Measurements from ENCODE around the gene A2ML1.

A2ML1 gene

DNA sequence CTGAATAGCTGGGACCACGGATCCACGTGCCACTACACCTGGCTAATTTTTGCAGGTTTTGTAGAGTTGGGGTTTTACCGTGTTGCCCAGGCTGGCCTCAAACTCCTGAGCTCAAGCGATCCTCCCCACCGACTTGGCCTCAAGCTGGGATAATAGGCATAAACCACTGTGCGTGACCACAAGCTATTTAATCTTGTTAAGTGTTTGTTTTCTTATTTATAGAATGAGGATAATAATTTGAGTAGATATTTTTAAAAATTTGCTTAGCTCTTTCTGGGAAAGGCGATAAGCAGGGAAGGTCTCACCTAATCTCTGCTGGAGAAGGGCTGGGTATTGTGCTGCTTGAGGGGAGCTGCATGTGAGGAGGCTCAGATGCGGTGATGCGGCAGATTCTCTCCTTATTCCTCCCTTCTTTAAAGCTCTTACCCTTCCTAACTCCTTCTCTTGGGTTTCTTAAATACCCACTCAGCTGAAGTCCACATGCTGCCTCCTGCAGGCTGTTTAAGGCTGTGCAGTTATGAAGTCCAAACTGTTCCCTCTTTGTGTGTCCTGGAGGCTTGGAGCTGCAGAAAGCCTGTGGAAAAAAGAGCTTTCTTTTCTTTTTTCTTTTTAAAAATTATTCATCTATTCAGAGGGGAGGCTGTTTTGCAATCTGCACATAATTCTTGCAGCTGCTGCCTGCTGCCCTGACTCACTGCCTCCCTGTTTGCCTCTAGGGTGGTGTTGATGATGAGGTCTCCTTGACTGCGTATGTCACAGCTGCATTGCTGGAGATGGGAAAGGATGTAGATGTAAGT is 37.9 kb downstream of the A2ML1 start:
- no peaks in the 10 kb centered on the region for H3K9me3 ChIP-seq (ENCODE audit: control insufficient read depth, low read depth, low read length)
- H3K27ac ChIP-seq (ENCODE audit: low read length): no peak overlapping the region
- H3K4me1 ChIP-seq (ENCODE audit: control insufficient read depth, low read depth, low read length): no peaks in the 10 kb centered on the region
- H3K9ac ChIP-seq (ENCODE audit: low read length): no peak overlapping the region
- no peaks in the 10 kb centered on the region for H3K27me3 ChIP-seq (ENCODE audit: control insufficient read depth, insufficient read depth, low read length)
- H3K36me3 ChIP-seq (ENCODE audit: control insufficient read depth, low read depth, low read length): no peaks in the 10 kb centered on the region
- H3K4me3 ChIP-seq (ENCODE audit: low read length): no peak overlapping the region

DNA sequence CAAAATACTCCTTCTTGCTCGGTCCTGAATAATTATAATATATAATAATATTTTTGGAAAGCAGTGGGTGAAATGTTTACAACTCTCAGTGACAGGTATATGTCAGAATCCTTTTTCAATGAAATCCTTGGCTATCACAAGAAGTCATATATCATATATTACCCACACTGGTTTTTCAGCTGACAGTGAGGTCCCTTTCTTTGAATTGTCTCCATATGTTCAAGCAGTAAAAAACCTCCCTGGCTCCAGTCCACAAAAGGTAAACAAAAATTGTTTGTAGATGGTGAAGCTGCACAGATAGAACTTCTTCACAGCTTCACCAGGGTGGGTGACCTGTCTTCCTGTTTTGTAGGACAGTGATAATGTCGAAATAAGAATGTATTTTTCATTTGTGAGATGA is 44.0 kb downstream of the A2ML1 start:
- Histone ChIP-seq H3K9ac (ENCODE audit: low read length) (no peak overlapping the region), H3K27me3 (ENCODE audit: control insufficient read depth, insufficient read depth, low read length) (no peaks in the 10 kb centered on the region), H3K36me3 (ENCODE audit: control insufficient read depth, low read depth, low read length) (no peaks in the 10 kb centered on the region), H3K27ac (ENCODE audit: low read length) (no peak overlapping the region), H3K9me3 (ENCODE audit: control insufficient read depth, low read depth, low read length) (no peaks in the 10 kb centered on the region), H3K4me3 (ENCODE audit: low read length) (no peak overlapping the region), H3K4me1 (ENCODE audit: control insufficient read depth, low read depth, low read length) (no peaks in the 10 kb centered on the region)

DNA sequence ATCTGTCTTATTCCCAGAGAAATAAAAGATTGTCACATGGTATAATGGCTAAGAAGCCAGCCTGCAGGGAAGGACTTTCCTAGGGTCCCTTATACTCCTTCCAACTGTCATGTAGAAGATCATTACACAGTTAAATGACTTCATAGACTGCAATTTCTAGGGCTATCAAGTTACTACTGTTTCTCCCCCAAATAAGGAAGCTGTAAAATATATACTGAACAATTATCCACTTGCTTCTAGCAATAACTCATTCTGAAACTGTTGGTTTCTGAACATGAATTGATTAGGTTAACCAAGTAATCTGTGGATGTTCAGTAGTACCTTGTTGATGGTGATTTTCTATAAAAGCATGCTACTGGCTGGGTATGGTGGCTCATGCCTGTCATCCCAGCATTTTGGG is 44.6 kb downstream of the A2ML1 start:
- no peaks in the 10 kb centered on the region for H3K9me3 ChIP-seq (ENCODE audit: control insufficient read depth, low read depth, low read length)
- H3K27ac ChIP-seq (ENCODE audit: low read length): no peak overlapping the region
- H3K36me3 ChIP-seq (ENCODE audit: control insufficient read depth, low read depth, low read length): no peaks in the 10 kb centered on the region
- no peak overlapping the region for H3K4me3 ChIP-seq (ENCODE audit: low read length)
- H3K27me3 ChIP-seq (ENCODE audit: control insufficient read depth, insufficient read depth, low read length): no peaks in the 10 kb centered on the region
- no peak overlapping the region for H3K9ac ChIP-seq (ENCODE audit: low read length)
- no peaks in the 10 kb centered on the region for H3K4me1 ChIP-seq (ENCODE audit: control insufficient read depth, low read depth, low read length)

DNA sequence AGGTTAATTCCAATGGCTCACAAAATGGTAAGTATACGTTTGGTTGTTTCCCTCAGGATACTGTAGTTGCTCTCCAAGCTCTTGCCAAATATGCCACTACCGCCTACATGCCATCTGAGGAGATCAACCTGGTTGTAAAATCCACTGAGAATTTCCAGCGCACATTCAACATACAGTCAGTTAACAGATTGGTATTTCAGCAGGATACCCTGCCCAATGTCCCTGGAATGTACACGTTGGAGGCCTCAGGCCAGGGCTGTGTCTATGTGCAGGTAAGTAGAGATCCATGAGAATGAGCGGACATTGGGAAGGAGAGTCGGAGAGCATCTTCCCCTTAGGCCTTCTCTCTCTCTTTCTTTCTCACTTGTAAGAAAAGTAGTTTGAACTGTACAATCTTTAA is 45.4 kb downstream of the A2ML1 start:
- Histone ChIP-seq H3K4me3 (ENCODE audit: low read length) (no peak overlapping the region), H3K9me3 (ENCODE audit: control insufficient read depth, low read depth, low read length) (no peaks in the 10 kb centered on the region), H3K4me1 (ENCODE audit: control insufficient read depth, low read depth, low read length) (no peaks in the 10 kb centered on the region), H3K27ac (ENCODE audit: low read length) (no peak overlapping the region), H3K36me3 (ENCODE audit: control insufficient read depth, low read depth, low read length) (no peaks in the 10 kb centered on the region), H3K9ac (ENCODE audit: low read length) (no peak overlapping the region), H3K27me3 (ENCODE audit: control insufficient read depth, insufficient read depth, low read length) (no peaks in the 10 kb centered on the region)

DNA sequence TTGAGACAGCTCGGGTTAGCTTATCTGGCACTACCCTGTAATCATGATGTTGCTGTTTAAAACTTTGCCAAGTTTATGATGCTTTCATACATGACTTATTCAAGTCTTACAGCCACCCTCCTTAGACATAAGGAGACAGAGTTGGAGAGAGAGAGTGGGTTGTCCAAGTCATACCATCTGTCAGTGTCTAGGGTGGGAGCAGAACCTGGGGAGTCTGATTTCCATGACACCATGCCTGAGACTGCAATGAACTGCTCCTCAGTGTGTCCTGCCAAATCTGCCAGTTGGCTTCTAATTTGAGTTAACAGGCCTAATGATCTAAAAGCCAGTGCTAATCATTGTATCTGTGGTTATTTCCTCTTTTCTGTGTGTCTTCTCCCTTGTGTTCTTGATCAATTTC is 48.2 kb downstream of the A2ML1 start:
- no peak overlapping the region for H3K27ac ChIP-seq (ENCODE audit: low read length)
- no peak overlapping the region for H3K9ac ChIP-seq (ENCODE audit: low read length)
- H3K4me3 ChIP-seq (ENCODE audit: low read length): no peak overlapping the region
- no peaks in the 10 kb centered on the region for H3K36me3 ChIP-seq (ENCODE audit: control insufficient read depth, low read depth, low read length)
- H3K9me3 ChIP-seq (ENCODE audit: control insufficient read depth, low read depth, low read length): no peaks in the 10 kb centered on the region
- no peaks in the 10 kb centered on the region for H3K4me1 ChIP-seq (ENCODE audit: control insufficient read depth, low read depth, low read length)
- H3K27me3 ChIP-seq (ENCODE audit: control insufficient read depth, insufficient read depth, low read length): no peaks in the 10 kb centered on the region

DNA sequence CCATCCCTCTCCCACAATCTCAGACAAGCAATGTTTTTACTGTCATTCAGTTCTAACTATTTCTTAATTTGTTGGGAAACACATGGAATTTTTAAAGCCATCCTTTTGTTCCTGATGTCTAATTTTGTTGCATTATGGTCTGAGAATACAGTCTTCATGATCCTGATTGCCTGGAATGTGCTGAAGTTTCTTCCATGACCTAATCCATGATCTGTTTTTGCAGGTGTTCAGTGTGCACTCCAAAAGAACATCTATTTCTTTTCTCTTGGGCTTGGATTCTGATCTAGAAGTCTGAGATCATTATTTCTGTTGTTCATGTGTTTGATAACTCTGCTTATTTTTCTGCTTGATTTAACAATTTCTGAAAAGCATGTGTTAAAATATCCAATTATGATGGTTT is 48.6 kb downstream of the A2ML1 start:
- Histone ChIP-seq H3K9me3 (ENCODE audit: control insufficient read depth, low read depth, low read length) (no peaks in the 10 kb centered on the region), H3K27me3 (ENCODE audit: control insufficient read depth, insufficient read depth, low read length) (no peaks in the 10 kb centered on the region), H3K4me1 (ENCODE audit: control insufficient read depth, low read depth, low read length) (no peaks in the 10 kb centered on the region), H3K27ac (ENCODE audit: low read length) (no peak overlapping the region), H3K4me3 (ENCODE audit: low read length) (no peak overlapping the region), H3K36me3 (ENCODE audit: control insufficient read depth, low read depth, low read length) (no peaks in the 10 kb centered on the region), H3K9ac (ENCODE audit: low read length) (no peak overlapping the region)

DNA sequence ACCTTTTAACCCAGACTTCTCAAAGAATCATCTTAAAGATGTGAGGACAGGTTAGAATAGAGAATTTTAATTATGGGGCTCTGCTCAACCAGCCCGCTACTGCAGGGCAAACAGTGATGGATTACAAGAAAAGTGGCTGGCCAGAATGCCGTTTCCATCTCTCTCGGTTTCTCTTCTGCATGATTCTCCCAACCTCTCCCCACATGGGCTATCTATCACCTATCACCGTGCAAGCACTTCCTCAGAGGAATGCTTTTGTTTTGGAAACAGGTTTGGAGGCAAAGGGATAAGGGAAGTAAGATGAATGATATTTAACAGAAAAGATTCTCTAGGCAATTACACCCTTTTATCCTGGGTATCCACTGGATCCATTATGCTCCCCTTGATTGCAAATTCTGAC is 54.5 kb downstream of the A2ML1 start:
- H3K27ac ChIP-seq (ENCODE audit: low read length): no peak overlapping the region
- no peaks in the 10 kb centered on the region for H3K9me3 ChIP-seq (ENCODE audit: control insufficient read depth, low read depth, low read length)
- peaks cover 7% of the 10 kb centered on the region for H3K4me1 ChIP-seq (ENCODE audit: control insufficient read depth, low read depth, low read length)
- H3K27me3 ChIP-seq (ENCODE audit: control insufficient read depth, insufficient read depth, low read length): no peaks in the 10 kb centered on the region
- no peak overlapping the region for H3K9ac ChIP-seq (ENCODE audit: low read length)
- H3K4me3 ChIP-seq (ENCODE audit: low read length): no peak overlapping the region
- no peaks in the 10 kb centered on the region for H3K36me3 ChIP-seq (ENCODE audit: control insufficient read depth, low read depth, low read length)

DNA sequence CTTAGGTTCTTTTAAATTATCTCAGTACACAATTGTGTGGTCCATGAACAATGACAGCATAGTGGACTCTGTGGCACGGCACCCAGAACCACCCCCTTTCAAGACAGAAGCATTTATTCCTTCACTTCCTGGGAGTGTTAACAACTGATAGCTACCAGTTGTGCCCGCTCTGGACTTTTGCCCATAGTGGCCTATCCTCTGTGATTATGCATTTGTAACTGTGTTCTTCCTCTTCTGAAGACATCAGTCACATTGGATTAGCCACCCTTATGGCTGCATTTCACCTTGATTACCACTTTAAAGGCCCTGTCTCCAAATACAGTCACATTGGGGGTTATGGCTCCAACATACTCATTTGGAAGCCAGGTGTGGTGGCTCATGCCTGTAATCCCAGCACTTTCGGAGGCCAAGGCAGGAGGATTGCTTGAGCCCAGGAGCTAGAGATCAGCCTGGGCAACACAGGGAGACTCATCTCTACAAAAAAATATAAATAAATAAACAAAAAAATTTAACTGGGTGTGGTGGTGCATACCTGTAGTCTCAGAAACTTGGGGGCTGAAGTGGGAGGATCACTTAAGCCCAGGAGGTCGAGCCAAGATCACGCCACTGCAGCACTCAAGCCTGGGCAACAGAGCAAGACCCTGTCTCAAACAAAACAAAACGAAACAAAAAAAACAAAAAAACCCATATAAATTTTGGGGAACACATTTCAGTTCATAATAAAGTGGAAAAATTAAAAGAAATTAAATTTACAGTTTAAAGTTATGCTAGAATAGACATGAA is 64.3 kb downstream of the A2ML1 start:
- no peak overlapping the region for H3K27ac ChIP-seq (ENCODE audit: low read length)
- no peak overlapping the region for H3K4me3 ChIP-seq (ENCODE audit: low read length)
- no peaks in the 10 kb centered on the region for H3K36me3 ChIP-seq (ENCODE audit: control insufficient read depth, low read depth, low read length)
- H3K27me3 ChIP-seq (ENCODE audit: control insufficient read depth, insufficient read depth, low read length): no peaks in the 10 kb centered on the region
- H3K4me1 ChIP-seq (ENCODE audit: control insufficient read depth, low read depth, low read length): peaks cover 5% of the 10 kb centered on the region
- H3K9me3 ChIP-seq (ENCODE audit: control insufficient read depth, low read depth, low read length): no peaks in the 10 kb centered on the region
- no peak overlapping the region for H3K9ac ChIP-seq (ENCODE audit: low read length)

DNA sequence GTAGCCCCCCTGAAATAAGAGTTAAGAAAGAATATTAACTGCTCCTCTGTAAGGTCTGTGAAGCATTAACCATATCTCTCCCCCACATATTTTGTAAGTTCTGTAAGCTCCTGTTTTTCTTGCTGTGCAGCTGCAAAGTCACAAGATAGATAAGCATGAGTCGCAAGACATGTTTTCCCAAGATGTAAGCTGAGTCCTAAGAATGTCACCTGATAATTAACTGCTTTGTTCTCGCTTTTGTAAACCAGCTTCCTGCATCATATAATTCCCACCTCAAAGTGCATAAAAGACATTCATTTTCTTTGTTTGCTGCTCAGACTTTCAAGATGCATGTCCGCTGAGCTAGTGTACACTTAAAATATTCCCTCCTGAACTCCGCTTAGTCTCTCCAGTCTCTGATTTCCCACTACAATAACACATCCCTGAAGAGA is 64.9 kb downstream of the A2ML1 start:
- no peaks in the 10 kb centered on the region for H3K9me3 ChIP-seq (ENCODE audit: control insufficient read depth, low read depth, low read length)
- H3K4me1 ChIP-seq (ENCODE audit: control insufficient read depth, low read depth, low read length): peaks cover 5% of the 10 kb centered on the region
- H3K27ac ChIP-seq (ENCODE audit: low read length): no peak overlapping the region

DNA sequence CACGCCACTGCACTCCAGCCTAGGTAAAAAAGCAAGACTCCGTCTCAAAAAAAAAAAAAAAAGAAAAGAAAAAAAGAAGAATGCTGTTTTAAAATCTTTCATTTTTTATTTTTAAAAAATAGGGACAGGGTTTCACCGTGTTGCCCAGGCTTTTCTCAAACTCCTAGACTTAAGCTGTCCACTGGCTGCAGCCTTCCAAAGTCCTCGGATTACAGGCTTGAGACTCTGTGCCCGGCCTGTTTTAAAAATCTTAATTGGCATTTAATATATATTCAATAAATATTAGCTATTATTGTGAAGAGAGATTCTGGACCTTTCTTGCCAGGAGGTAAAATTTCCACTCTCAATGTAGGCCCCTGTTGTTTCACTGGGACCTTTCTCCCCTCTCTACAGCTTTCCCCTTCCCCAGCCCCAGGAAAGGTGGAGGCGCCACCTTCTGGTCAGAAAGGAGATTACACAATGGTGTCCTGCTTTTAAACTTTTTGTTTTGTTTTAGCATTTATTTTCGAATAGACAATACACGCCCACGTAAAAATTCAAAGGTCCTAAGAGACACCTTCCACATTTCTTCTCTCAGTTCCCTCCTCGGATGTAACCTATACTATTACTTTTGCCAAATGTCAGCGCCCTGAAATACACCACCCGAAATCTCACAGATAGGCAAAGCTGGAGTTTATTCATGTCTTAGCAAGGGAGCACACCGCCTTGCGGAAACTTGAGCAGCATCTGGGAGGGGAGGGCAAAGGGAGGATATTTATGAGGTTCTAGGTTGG is 68.1 kb downstream of the A2ML1 start:
- Histone ChIP-seq H3K9ac (ENCODE audit: low read length) (peak overlapping the region; percentile 50), H3K4me1 (ENCODE audit: control insufficient read depth, low read depth, low read length) (peaks cover 5% of the 10 kb centered on the region), H3K9me3 (ENCODE audit: control insufficient read depth, low read depth, low read length) (no peaks in the 10 kb centered on the region), H3K36me3 (ENCODE audit: control insufficient read depth, low read depth, low read length) (no peaks in the 10 kb centered on the region), H3K27ac (ENCODE audit: low read length) (peak overlapping the region; percentile 35), H3K4me3 (ENCODE audit: low read length) (peak overlapping the region; percentile 76), H3K27me3 (ENCODE audit: control insufficient read depth, insufficient read depth, low read length) (no peaks in the 10 kb centered on the region)

More for the DNA sequence above, 64.9 kb downstream of the A2ML1 start:
- H3K4me3 ChIP-seq (ENCODE audit: low read length): no peak overlapping the region
- no peak overlapping the region for H3K9ac ChIP-seq (ENCODE audit: low read length)
- H3K27me3 ChIP-seq (ENCODE audit: control insufficient read depth, insufficient read depth, low read length): no peaks in the 10 kb centered on the region
- H3K36me3 ChIP-seq (ENCODE audit: control insufficient read depth, low read depth, low read length): no peaks in the 10 kb centered on the region

DNA sequence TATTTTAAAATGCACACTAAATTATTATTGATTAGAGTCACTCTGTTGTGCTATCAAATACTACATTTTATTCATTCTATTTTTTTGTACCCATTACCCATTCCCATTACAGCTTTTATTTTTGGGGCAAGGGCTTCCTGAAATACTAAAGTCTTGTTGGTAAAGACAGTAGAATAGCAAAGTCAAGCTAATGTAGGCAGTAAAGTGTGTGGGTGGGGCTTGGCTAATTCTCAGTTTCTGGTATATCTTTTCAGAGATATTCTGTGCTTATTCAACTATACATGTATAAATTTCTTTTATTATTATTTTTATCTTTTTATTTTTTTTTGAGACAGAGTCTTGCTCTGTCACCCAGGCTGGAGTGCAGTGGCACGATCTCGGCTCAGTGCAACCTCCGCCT is 69.6 kb downstream of the A2ML1 start:
- H3K4me1 ChIP-seq (ENCODE audit: control insufficient read depth, low read depth, low read length): peaks cover 5% of the 10 kb centered on the region
- H3K36me3 ChIP-seq (ENCODE audit: control insufficient read depth, low read depth, low read length): no peaks in the 10 kb centered on the region
- no peaks in the 10 kb centered on the region for H3K27me3 ChIP-seq (ENCODE audit: control insufficient read depth, insufficient read depth, low read length)
- no peak overlapping the region for H3K27ac ChIP-seq (ENCODE audit: low read length)
- H3K9me3 ChIP-seq (ENCODE audit: control insufficient read depth, low read depth, low read length): no peaks in the 10 kb centered on the region
- no peak overlapping the region for H3K9ac ChIP-seq (ENCODE audit: low read length)
- no peak overlapping the region for H3K4me3 ChIP-seq (ENCODE audit: low read length)

Measured in iPS-18a (cell line).